Endothelial cell of umbilical vein (primary cell): Measurements from ENCODE around the gene NR2E3. TPM values are rescaled to one million over a fixed set of nuclear protein-coding genes. Genes with fewer than 3 reads are reported as not detected.

Experiments
- BruUV-seq: library from RNA; stranded (reverse); fragments of 400-500 nt; replicated peaks from 2 replicates; lab custom pipeline; 2021; lab: Mats Ljungman, UMichigan
- CTCF ChIA-PET: fragments of 300-600, 350-600 bp; sonication (Branson Sonifier 250); formaldehyde crosslinking; loops from one replicate; lab custom pipeline; 2021; ENCODE audit warnings: antibody characterized with exemption, inconsistent platforms; lab: Charles Lee
- POLR2A ChIA-PET: fragments of 300-600, 350-600 bp; sonication (Branson Sonifier 250); formaldehyde crosslinking; loops from one replicate; lab custom pipeline; 2021; ENCODE audit warnings: antibody characterized with exemption, inconsistent platforms; lab: Charles Lee
- DNase-seq: peaks from one replicate; pipeline ENCODE4 v3.0.0-alpha.2; 2011; ENCODE audit warnings: low read depth, low spot score
- FAIRE-seq: peaks from 2 replicates; lab custom pipeline; 2011; peaks lifted over from hg19 to GRCh38; lab: Jason Lieb, UNC
- H2AFZ ChIP-seq: 2 replicates; pipeline ENCODE4 v1.6.0; 2012; ENCODE audit warnings: low read depth, low read length, control low read depth, inconsistent platforms
- H3K27ac ChIP-seq: 2 replicates; pipeline ENCODE4 v1.5.1; 2011; ENCODE audit warnings: low read depth, mild to moderate bottlenecking, control low read depth, low read length, moderate library complexity; ENCODE audit not compliant: insufficient read depth
- H3K27me3 ChIP-seq, 2 experiments: 2 replicates each; pipeline versions ENCODE4 v1.6.0 to v1.6.1; 2011; ENCODE audit warnings: low read length in 2 of 2, mixed read lengths in 1 of 2; ENCODE audit not compliant: control insufficient read depth in 2 of 2, insufficient read depth in 2 of 2
- H3K36me3 ChIP-seq, 2 experiments: 2 replicates in 1 of 2; 3 replicates in 1 of 2; pipeline ENCODE4 v1.5.1; 2011; ENCODE audit warnings: low read length in 2 of 2, mild to moderate bottlenecking in 1 of 2, moderate library complexity in 1 of 2; ENCODE audit not compliant: control insufficient read depth in 2 of 2, insufficient read depth in 2 of 2; ENCODE audit errors: extremely low read depth in 1 of 2
- H3K4me1 ChIP-seq: 3 replicates; pipeline ENCODE4 v1.5.1; 2011; ENCODE audit warnings: mild to moderate bottlenecking, low read length; ENCODE audit not compliant: control insufficient read depth, insufficient read depth; ENCODE audit errors: extremely low read depth
- H3K4me2 ChIP-seq: 2 replicates; pipeline ENCODE4 v1.6.1; 2011; ENCODE audit warnings: low read length, control low read depth, mixed read lengths; ENCODE audit not compliant: insufficient read depth
- H3K4me3 ChIP-seq, 3 experiments: fragments of 200-600 bp in 1 of 3; sonication (generic), shearing (Covaris generic) in 1 of 3; replicated peaks in 1 of 3; 2 replicates each; pipeline ENCODE4 v1.5.1; 2011 to 2016; ENCODE audit warnings: control low read depth in 3 of 3, low read length in 3 of 3, mild to moderate bottlenecking in 2 of 3, inconsistent platforms in 1 of 3, low read depth in 1 of 3, moderate library complexity in 1 of 3; ENCODE audit not compliant: insufficient read depth in 1 of 3
- H3K79me2 ChIP-seq: 2 replicates; pipeline ENCODE4 v1.6.0; 2012; ENCODE audit warnings: low read length, inconsistent platforms; ENCODE audit not compliant: control insufficient read depth, insufficient read depth
- H3K9ac ChIP-seq: replicated peaks from 2 replicates; pipeline ENCODE3; 2011; ENCODE audit warnings: low read length, control low read depth; ENCODE audit not compliant: insufficient read depth; ENCODE audit errors: extremely low read depth
- H3K9me1 ChIP-seq: replicated peaks from 3 replicates; pipeline ENCODE4 v1.6.0; 2011; ENCODE audit warnings: mild to moderate bottlenecking, low read length; ENCODE audit not compliant: control insufficient read depth, insufficient read depth; ENCODE audit errors: extremely low read depth
- H3K9me3 ChIP-seq: replicated peaks from 2 replicates; pipeline ENCODE4 v1.5.1; 2012; ENCODE audit warnings: low read length, inconsistent platforms; ENCODE audit not compliant: control insufficient read depth, insufficient read depth
- H4K20me1 ChIP-seq: replicated peaks from 2 replicates; pipeline ENCODE3; 2011; ENCODE audit warnings: mild to moderate bottlenecking, low read length; ENCODE audit not compliant: control insufficient read depth, insufficient read depth; ENCODE audit errors: extremely low read depth
- EZH2 ChIP-seq: IDR thresholded peaks from 2 replicates; pipeline ENCODE4 v1.6.1; 2012; ENCODE audit warnings: borderline replicate concordance, low read depth, mild to moderate bottlenecking, moderate library complexity, low read length, inconsistent platforms; ENCODE audit not compliant: severe bottlenecking
- FOS ChIP-seq: IDR thresholded peaks from 2 replicates; pipeline ENCODE4 v1.6.1; 2011; ENCODE audit warnings: mild to moderate bottlenecking, low read length, moderate library complexity, borderline replicate concordance; ENCODE audit not compliant: insufficient read depth
- GATA2 ChIP-seq: IDR thresholded peaks from 2 replicates; pipeline ENCODE4 v1.7.0; 2011; ENCODE audit warnings: low read depth, mild to moderate bottlenecking, moderate library complexity, mixed read lengths, low read length; ENCODE audit not compliant: insufficient read length, insufficient read depth
- JUN ChIP-seq: IDR thresholded peaks from 2 replicates; pipeline ENCODE4 v1.6.1; 2011; ENCODE audit warnings: borderline replicate concordance, low read depth; ENCODE audit not compliant: insufficient read length, insufficient read depth
- MYC ChIP-seq: IDR thresholded peaks from one replicate; pipeline ENCODE4 v1.6.1; 2011; ENCODE audit warnings: mild to moderate bottlenecking, low read depth, low read length
- POLR2A ChIP-seq: IDR thresholded peaks from 2 replicates; pipeline ENCODE4 v1.6.1; 2012; ENCODE audit warnings: low read depth, mild to moderate bottlenecking, control low read depth, low read length
- POLR2AphosphoS5 ChIP-seq: IDR thresholded peaks from 2 replicates; pipeline ENCODE4 v1.6.1; 2012; ENCODE audit warnings: low read depth, mild to moderate bottlenecking, control low read depth, low read length, moderate library complexity; ENCODE audit not compliant: insufficient read depth
- dilution Hi-C: fragments of 300-500 bp; cut with MboI; formaldehyde crosslinking; loops from one replicate; pipeline ENCODE4 v1.15.0; 2019; ENCODE audit warnings: low sequenced_read_pairs; ENCODE audit not compliant: extremely low pct_ligation_motif_present
- intact Hi-C: fragments of 100-400 bp; cut with micrococcal nuclease; formaldehyde crosslinking; loops from one replicate; pipeline ENCODE4 v1.10.0; 2022
- polyA plus RNA-seq, 4 experiments: library from polyadenylated mRNA; depleted of rRNA in 3 of 4; stranded (reverse) in 3 of 4; unstranded in 1 of 4; fragments of >200 nt; gene quantifications; 2 replicates each; pipeline versions ENCODE4 v1.2.1 to v1.2.3, GENCODE V29; 2011 to 2012; ENCODE audit warnings: missing spikeins in 1 of 4
- total RNA-seq: library from RNA; stranded (reverse); gene quantifications from 2 replicates; pipeline ENCODE4 v1.2.3, GENCODE V29; 2021
- TF ChIP-seq, protein P1 (sequence below): IDR thresholded peaks from 2 replicates; pipeline ENCODE4 v1.6.1; 2011; ENCODE audit not compliant: insufficient read depth, insufficient read length
- TF ChIP-seq, protein P2 (sequence below), 2 donors: IDR thresholded peaks; 1 replicate in 1 of 2; 2 replicates in 1 of 2; pipeline ENCODE4 v1.5.1; 2011; ENCODE audit warnings: low read length in 2 of 2, mild to moderate bottlenecking in 2 of 2, moderate library complexity in 2 of 2, control low read depth in 1 of 2, inconsistent platforms in 1 of 2, low read depth in 1 of 2; ENCODE audit not compliant: insufficient read depth in 1 of 2; ENCODE audit errors: extremely low read depth in 1 of 2

The NR2E3 gene
- total and polyA plus RNA-seq, 2 donors (not counting 3 experiments of a cell fraction or from before 2014, with no cell fraction given), result 0.04 to 0.38 TPM

DNA sequence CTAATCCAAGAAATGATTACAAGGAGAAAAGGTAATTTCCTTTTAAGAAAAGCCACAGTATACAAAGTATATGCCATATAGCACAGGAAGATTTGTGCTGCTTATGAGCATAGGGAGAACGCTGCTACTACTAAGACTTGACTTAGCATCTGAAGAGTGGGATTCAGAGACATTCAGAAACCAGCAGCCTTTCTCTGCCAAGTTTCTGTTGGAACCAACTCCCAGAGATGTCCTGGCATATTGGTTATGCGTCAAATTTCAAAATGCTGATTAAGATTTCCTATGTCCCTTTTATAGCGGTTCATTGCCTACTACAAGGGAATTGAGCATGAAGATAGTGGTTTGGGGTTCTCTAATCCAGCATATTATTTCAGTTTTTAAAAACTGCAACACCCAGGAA is 4.9 kb downstream of the NR2E3 start:
- no peaks in the 10 kb centered on the region for H3K79me2 ChIP-seq
- POLR2A ChIA-PET, result no interaction called here

More for the DNA sequence above, 4.9 kb downstream of the NR2E3 start:
- CTCF ChIA-PET, result no interaction called here
- H3K9me3 ChIP-seq, result no peaks in the 10 kb centered on the region
- TF ChIP-seq, protein P1, sequence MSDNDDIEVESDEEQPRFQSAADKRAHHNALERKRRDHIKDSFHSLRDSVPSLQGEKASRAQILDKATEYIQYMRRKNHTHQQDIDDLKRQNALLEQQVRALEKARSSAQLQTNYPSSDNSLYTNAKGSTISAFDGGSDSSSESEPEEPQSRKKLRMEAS, result no peak
- TF ChIP-seq EZH2 (no peak), JUN (no peak), POLR2A (no peak), GATA2 (no peak), MYC (no peak), POLR2AphosphoS5 (no peak), FOS (no peak)
- TF ChIP-seq, protein P2, sequence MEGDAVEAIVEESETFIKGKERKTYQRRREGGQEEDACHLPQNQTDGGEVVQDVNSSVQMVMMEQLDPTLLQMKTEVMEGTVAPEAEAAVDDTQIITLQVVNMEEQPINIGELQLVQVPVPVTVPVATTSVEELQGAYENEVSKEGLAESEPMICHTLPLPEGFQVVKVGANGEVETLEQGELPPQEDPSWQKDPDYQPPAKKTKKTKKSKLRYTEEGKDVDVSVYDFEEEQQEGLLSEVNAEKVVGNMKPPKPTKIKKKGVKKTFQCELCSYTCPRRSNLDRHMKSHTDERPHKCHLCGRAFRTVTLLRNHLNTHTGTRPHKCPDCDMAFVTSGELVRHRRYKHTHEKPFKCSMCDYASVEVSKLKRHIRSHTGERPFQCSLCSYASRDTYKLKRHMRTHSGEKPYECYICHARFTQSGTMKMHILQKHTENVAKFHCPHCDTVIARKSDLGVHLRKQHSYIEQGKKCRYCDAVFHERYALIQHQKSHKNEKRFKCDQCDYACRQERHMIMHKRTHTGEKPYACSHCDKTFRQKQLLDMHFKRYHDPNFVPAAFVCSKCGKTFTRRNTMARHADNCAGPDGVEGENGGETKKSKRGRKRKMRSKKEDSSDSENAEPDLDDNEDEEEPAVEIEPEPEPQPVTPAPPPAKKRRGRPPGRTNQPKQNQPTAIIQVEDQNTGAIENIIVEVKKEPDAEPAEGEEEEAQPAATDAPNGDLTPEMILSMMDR (IDR thresholded peaks at IDR 0.05; ENCODE audit: extremely low read depth in 1 of 2, insufficient read depth in 1 of 2, low read depth in 1 of 2, low read length in 2 of 2), result no peak
- no peaks in the 10 kb centered on the region for H3K9me1 ChIP-seq
- intact Hi-C loops (no loop called here), dilution Hi-C loops (no loop called here)
- no peak for FAIRE-seq
- H2AFZ ChIP-seq, result no peak overlapping the region
- H3K4me3 ChIP-seq, result no peak overlapping the region
- H3K36me3 ChIP-seq, result no peaks in the 10 kb centered on the region
- H3K27me3 ChIP-seq, result no peaks in the 10 kb centered on the region
- H3K4me2 ChIP-seq, result no peak overlapping the region
- no TSS peak for BruUV-seq
- no peak overlapping the region for H3K27ac ChIP-seq
- H3K4me1 ChIP-seq, result no peaks in the 10 kb centered on the region
- H3K9ac ChIP-seq, result no peak overlapping the region
- DNase-seq, result no peak
- no peaks in the 10 kb centered on the region for H4K20me1 ChIP-seq
